ENCODE data around the gene ATRNL1.

GRCh38 chr10:115871855-115872254 is 778.7 kb downstream of the ATRNL1 start:
- TF ChIP-seq EZH2 (IDR thresholded peaks at IDR 0.05; ENCODE audit: insufficient read depth, poor library complexity, severe bottlenecking) (no peak), EZH2phosphoT487 (IDR thresholded peaks at IDR 0.05; ENCODE audit: insufficient read depth, low read depth) (no peak)
